GM19351 (cell line): Measurements from ENCODE around the gene MYH4.

Experiments used
- ATAC-seq: cut with Tn5 transposase; IDR thresholded peaks from one replicate; pipeline ENCODE4 v1.9.1; 2021; ENCODE audit warnings: mild to moderate bottlenecking, moderate library complexity; ENCODE audit not compliant: unreplicated experiment

Gene MYH4

DNA sequence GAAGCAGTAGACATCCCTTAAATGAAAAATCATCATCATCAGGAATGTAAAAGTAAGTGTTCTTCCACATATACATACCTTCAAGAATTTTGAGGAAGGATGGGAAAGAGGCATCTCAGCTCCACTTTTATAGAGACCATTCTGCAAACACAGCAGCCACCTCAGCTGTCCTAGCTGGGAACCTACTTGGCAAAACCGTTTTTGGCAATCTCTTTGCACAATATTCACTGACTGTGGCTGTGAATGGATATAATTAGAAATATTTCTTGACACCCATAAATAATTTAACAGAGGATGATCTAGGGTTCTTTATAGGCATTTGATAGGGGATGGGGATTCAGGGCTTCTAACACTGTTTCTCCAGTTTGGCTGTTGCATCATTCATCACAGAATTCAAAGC lies at the start of gene MYH4:
Gene MYH4 (minus strand): TSS at position 101 of the 400 bp plus-strand sequence. CDS start 2,814 bp downstream, outside the sequence.
- no peak for ATAC-seq

DNA sequence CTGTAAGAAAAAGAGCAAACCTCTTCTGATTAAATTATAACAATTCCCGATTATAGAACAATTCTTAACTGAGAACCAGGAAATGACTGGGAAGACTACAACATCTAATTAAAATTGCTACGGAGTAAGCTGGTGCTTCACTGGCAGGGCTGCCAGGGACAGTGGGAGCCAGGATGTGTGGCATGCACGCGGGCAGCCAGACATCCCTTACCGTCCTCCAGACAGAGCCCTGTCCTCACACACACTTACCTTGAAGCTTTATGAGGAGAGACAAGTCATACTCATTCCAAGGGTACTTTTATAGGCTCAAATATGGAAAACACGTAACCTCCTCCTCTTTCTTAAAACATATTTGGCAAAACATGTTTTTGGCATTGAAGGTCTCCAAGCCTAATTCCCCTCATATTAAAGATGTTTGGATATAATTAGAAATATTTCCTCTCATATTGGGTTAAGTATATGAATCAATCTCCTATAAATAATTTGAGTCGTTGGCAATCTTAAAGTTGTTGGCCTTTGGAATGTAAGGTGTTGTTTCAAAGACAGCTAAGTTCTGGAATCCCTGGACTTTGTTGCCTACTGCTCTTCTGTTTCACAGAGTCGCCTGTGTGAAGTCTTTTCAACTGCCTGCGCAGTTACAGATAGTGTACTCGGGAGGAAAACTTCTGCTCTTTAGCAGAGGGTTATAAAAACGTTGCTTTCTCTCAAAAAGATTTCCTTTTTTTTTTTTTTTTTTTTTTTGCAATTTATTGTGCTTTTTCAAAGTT lies 49.1 kb upstream of the MYH4 start, which contains the start of gene MYH1:
Gene MYH1 (minus strand): TSS at position 272 of the 767 bp plus-strand sequence. CDS start 1,900 bp downstream, outside the sequence.
- no peak for ATAC-seq

DNA sequence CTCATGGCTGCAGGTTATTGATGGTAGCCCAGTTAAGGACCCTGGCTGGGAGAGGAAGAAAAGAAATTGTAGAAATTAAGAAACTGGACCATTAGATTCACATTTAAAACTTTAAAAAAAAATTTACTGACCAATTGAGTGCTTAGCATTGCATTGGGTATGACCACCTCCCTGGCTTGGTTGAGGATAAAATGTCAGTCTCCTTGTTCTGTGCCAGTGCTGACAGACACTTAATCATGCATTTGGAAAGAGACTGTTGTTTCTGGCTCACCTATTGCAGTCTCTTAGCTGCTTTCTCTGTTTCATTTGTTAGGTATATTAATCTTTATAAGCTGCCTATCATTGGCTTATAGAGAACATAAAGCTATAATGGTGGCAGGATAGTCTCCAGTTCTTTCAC lies 47.3 kb upstream of the MYH4 start:
- no peak for ATAC-seq

DNA sequence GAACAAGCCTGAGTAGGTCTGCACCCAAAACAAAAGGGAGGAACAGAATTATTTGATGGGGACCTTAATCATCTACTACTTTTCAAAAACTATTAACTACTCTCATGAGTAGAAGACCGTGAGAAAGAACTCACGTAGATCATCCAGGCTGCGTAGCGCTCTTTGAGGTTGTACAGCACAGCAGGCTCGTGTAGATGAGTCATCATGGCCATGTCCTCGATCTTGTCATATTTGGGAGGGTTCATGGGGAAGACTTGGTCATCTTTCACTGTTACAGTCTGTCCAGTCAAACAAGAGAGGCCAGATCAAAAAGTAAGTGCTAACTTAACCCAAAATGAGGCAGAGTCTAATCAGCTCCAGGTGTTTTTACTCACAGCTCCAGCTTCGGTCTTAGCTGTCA lies 46.7 kb upstream of the MYH4 start:
- ATAC-seq: no peak

DNA sequence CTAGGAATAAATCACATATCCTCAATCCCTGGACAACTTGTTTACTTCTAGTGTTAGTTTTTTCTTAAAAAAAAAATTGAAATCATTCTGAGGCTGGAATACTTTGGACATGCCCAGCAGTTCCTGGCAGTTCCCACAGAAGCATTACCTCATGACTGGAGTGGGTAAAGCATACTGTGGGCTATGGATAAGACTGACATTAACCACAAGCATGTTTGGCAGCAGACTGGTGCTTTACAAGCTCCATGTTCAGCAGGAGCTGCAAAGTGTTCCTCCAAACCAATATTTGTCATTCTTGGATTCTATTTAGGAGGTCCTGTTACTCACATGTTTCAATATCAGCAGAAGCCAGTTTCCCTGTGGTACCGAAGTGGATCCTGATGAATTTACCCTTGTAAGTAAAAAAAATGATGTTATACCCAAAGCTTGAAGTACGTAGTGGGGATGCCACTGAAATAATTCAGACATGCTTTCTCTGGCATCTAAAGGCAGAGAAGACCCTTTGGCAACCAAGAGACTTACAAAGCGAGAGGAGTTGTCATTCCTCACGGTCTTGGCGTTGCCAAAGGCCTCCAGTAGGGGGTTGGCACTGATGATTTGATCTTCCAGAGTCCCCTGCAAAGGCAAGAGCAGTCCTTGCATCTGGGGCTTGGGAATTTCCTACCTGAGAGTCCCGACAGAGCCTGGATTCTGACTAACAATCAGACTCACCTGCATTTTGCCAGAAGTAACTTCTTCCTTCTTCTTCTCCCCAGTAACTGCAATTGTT lies 44.1 kb upstream of the MYH4 start:
- ATAC-seq: no peak

DNA sequence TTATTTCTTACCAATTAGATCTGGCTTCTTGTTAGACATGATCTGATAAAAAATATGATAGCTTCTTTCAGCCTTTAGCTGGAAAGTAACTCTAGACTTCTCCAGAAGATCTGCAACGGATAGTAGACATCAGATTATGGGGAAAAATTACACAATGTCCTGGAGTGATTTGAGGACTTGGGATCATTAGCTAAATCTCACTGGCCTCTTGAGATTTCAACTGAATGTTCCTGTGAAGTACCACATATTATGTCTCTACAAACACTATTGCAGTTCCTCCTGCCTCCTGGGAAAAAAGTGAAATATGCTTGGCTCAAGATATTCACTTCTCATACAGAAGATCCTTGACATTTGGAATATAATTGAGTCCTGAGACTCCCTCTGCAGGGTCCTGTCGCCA lies 43.5 kb upstream of the MYH4 start:
- ATAC-seq: no peak

DNA sequence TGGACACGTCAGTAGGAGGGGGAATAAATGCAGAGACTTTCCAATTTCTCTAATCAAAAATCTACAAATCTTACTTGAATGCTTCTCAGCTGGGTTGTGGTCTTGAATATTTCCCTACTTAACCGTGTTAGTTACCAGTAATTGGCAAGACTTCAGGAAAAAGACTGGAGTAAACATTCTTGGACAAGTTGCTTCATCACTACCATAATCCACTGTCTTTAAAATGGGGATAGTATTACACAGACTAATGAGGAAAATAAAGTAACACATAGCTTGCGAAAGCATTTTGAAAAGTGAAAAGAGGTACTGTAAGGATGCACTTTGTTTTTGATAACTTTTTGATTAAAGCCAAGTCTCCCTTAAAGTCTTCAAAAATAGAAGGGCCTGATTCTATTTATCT lies 30.6 kb upstream of the MYH4 start:
- ATAC-seq: no peak

DNA sequence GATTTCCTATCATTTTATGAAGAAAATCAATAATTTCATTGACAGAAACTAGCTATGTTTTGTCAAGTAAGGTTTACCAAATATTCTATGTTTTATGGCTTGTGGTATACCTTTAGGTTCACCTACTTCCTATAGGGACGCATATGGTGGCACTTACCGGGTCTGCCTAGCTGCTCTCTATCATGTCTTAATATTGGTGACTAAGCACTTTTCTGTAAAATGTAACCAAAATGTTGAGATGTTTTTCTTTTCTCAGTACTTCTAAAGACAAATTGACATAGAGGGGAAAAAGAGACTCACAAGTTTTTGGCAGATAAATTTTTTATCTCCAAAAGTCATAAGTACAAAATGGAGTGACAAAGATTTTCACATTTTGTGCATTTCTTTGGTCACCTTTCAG lies 22.6 kb upstream of the MYH4 start:
- no peak for ATAC-seq

DNA sequence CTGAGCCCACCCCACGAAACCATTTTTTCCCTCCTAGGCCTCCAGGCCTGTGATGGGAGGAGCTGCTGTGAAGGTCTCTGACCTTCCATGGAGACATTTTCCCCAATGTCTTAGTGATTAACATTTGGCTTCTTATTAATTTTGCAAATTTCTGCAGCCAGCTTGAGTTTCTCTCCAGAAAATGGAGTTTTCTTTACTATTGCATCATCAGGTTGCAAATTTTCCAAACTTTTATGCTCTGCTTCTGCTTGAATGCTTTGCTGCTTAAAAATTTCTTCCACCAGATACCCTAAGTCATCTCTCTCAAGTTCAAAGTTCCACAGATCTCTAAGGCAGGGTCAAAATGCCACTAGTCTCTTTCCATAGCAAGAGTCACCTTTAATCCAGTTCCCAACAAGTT lies 12.9 kb upstream of the MYH4 start:
- ATAC-seq: no peak

DNA sequence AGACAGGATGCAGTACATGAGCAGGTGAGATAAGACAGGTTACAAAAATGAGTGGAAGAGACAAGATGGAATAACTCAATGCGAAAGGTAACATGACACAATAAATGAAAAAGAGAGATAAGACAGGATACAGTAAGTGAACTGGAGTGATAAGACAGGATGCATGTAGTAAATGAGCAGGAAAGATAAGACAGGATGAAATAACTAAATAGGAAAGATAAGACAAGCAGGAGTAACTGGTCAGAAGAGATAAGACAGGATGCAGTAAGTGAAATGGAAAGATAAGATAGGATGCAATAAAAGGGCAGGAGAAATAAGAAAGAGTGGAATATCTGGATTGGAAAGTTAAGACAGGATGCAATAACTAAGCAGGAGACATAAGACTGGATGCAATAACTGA lies 8.3 kb upstream of the MYH4 start:
- ATAC-seq: no peak

DNA sequence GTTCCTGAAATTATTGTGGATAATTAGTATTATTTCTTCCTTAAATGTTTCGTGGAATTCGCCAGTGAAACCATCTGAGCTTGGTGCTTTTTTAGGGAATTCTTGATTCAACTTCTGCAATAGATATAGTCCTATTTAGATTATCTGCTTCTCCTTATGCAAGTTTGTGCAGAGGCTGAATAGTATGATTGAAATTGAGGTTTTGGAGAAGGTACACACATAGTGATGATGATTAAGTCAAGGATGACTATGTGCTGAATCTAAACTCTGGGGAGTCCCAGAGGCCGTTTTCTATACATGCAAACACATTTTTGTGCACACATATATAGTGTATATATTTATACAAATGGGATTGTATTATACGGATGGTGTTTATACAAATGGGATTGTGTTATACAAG lies 5.2 kb upstream of the MYH4 start:
- no peak for ATAC-seq

DNA sequence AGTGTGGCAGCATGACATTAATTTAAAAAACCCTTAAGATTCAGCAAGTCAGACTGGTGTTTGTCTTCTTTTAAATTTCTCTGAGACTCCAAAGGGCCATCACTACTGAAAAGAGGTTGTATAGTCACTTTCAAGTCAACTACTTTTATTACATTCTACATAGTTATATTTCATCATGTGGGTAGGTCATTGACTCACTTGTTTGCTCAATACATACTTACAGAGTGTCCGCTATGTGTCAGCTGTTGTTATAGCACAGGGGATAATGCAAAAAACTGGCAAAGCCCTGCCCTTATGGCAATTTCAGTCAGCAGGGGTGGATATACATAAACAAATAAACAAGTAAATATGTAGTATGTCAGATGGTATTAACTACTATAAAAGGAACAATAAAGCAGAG lies 2.5 kb upstream of the MYH4 start:
- no peak for ATAC-seq

DNA sequence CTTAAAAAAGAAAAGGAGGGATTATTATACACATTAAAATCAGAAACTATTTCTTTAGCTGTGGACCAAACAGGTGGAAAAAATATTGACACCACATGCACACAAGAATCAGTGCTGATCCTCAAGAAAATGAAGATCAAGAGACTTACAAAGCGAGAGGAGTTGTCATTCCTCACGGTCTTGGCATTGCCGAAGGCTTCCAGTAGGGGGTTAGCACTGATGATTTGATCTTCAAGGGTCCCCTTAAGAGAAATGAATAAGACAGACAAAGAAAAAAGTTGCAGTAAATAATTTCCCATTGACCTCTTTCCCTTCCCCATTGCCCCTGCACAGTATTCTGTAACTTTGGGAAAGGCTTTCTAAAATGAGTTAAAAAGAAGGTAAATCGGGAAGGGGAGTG lies 6.0 kb downstream of the MYH4 start:
- ATAC-seq: no peak

DNA sequence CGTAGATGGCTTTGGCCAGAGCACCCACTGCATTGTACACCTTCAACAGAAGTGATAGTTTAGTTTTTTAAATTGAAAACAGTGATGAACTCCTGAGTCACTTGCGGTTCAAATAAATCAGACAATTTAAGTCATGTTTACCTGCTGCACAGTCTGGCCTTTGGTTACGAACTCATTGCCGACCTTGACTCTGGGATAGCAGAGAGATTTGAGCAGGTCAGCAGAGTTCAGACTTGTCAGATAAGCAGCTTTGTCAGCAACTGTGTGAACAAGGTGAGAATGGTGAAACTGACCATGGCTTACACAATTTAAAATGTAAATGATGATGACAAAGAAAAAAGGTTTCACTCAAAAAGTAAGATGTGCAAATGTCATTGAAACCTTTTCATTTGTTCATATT lies 9.3 kb downstream of the MYH4 start:
- ATAC-seq: no peak

DNA sequence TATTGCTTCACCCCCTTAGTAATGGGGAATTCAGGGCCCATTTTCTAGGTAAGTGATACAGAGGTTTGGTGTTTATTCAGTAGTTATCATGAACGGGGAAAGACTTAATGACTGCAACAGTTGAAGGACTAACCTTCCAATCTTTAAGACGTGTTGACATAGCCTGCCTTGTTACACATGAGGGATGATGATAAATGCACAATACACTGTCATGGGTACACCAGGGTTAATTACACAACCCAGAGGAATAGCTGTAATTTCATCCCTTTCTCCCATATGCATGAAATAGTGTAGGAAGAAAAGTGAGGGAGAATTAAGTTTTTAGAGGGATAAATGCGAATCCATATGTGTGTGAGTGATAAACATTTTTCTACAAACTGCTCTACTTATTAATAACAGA lies 10.7 kb downstream of the MYH4 start:
- no peak for ATAC-seq

DNA sequence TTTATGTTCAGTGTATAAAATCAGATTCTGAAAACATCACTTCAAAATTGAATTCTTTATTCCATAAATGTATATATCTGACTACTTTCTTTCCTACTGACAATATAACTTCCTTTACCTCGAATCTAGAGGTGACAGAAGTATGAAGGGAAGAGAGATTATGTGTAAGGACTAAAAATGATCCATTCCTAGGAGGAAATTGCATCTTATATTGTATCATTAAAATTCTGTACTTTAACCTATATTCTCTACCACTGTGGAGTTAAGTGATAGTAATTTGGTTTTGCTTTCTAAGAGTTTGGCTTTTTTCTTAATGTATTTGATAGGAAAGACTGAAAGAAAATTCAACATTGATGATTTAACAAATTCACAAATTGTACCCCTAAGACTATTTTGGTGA lies 11.4 kb downstream of the MYH4 start:
- ATAC-seq: no peak

DNA sequence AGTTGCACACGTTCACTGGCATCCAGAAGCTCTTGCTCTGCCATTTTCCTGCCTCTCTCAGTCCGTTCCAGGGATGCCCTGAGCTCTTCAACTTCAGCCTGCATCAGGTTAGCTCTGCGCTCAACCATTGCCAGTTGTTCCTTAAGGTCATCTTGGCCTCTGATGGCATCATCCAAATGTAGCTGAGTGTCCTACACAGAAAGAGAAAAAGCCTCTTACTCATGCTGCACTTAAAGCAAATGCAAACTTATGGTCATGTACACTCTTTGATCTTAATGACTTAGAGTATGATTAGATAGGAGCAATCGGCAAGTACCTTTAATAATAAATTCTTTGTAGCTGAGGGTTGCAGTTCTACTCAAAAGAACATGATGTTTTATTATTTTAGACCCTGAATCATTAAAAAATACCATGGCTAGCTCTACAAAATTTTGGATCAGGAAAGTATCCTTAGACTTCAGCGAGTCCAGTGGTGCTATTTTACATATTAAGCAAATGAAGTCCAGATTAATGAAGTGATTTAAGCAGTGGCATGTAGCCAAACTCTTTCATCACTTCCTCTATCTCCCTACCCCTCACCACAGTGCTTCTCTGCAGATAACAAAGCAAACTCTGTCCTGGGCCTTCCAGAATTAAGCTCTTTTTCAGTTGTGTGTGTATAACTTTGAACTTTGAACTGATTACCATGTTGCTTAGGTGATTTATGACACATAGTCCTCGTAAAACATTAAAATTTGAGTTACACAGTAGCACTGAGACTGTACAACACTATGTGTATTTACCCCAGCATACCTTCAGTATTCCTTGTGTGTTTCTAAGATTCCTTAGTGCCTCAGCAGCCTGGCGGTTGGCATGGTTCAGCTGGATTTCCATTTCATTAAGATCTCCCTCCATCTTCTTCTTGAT lies 22.1 kb downstream of the MYH4 start:
- no peak for ATAC-seq

DNA sequence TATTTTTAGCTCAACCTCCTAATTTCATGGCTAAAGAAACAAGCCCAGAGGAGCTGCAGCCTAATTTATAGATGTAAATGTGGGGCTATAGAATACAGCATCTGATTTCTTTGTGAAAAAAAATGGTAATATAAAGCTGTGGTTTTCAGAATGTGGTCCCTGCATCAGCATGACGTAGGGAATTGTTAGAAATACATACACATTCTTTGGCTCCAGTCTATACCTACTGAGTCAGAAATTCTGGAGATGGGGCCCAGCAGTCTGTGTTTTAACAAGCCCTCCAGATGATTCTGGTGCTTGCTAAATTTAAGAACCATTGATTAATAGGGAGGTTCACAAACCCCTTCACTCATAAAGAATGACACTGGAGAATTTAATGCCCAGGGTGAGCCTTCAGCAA lies 29.5 kb downstream of the MYH4 start:
- ATAC-seq: no peak

DNA sequence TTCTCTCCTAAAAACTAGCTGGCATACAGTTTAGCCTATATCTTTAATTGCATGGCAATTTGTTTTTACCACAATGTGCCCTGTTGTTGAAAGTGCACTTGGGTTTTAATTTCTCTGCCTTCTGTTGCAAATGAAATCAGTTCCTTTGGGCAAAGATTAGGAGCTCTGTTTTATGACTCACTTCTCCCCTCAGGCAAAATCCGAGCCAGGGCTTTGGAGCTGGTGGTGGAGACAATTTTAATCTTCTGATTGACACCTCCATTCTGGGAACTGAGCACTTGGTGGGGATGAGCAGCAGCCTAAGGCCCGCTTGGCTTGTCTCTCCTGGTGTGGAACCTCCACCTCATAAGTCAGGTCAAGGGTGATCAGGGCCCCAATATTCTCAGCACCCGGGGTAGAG lies 34.3 kb downstream of the MYH4 start:
- no peak for ATAC-seq

DNA sequence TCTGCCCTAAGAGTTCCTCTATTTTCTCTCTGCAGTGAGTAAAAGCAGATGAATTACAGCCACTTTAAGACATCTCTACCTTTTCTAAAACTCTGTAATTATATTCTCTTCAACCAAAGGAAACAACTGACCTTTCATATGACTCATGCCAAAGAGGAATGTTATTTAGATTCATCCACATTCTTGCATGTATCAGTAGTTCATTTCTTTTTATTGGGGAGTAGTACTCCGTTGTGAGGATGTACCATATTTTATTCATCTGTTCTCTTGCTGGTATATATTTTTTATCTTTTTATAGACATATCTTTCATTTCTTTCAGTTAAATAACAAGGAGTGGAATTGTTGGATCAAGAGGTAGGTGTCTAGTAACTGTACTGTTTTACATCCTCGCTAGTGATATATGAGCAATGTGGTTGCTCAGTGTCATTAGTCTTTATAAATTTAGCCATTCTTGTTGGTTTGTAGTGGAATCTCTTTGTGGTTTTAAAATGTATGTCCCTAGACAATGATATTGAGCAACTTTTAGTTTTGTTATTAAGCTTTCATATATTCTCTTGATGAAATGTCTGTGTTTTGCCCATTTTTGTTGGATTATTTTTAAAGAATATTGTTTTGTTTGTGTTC lies 39.8 kb downstream of the MYH4 start:
- ATAC-seq: no peak

DNA sequence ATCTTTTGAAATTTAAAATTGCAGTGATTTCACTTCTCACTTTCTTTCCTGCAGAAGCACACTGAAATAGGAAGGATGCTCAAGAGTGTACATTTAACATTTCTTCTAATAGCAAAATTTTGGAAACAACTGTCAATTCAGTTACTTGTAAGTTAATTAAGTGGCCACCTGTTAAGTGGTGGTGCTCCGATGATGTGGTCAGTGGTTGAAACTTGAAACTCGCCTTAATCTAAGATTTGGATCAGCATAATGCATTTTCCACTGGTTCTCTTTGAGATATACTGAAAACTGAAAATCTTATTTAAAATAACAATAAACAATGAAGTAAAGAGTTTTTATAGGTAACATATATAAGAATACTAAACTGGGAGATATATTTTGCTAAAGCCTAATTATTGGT lies 40.6 kb downstream of the MYH4 start:
- ATAC-seq: no peak
